HG03457 (cell line): ENCODE measurements around the gene YIPF7.

Experiments used
- ATAC-seq: cut with Tn5 transposase; IDR thresholded peaks from one replicate; pipeline ENCODE4 v1.9.1; 2021; ENCODE audit warnings: moderate number of reproducible peaks; ENCODE audit not compliant: unreplicated experiment

Gene YIPF7

GRCh38 chr4:44629280-44629866, 22.1 kb downstream of the YIPF7 start:
- ATAC-seq = peak; percentile 93

- ATAC-seq = no peak
Measured at GRCh38 chr4:44623676-44624075, 27.7 kb downstream of the YIPF7 start.

- ATAC-seq = no peak
Measured at GRCh38 chr4:44616621-44617020, 34.8 kb downstream of the YIPF7 start.

GRCh38 chr4:44583393-44583792, 68.0 kb downstream of the YIPF7 start:
- ATAC-seq = no peak

GRCh38 chr4:44580231-44580630, 71.2 kb downstream of the YIPF7 start:
- no peak for ATAC-seq

- ATAC-seq = no peak
Measured at GRCh38 chr4:44578954-44579353, 72.5 kb downstream of the YIPF7 start.
